HG03108 (cell line): ENCODE data around the gene C5AR2.
"Not testable (repeated sequence)": the region's sequence is repeated elsewhere in the genome, so short reads cannot be mapped to it uniquely, and the experiment has no call there.

ENCODE experiments used
- ATAC-seq: cut with Tn5 transposase; IDR thresholded peaks from one replicate; pipeline ENCODE4 v1.9.1; 2021; ENCODE audit warnings: moderate library complexity; ENCODE audit not compliant: unreplicated experiment

The C5AR2 gene

GRCh38 chr19:47331931-47332547 is at the start of gene C5AR2:
C5AR2 (plus strand) TSS chr19:47332175; CDS start chr19:47340800, 8,625 bp downstream.
- ATAC-seq = no peak

- no peak for ATAC-seq
Observed at GRCh38 chr19:47283405-47284059, 48.4 kb upstream of the C5AR2 start.

- no peak for ATAC-seq
Observed at GRCh38 chr19:47284324-47284899, 47.6 kb upstream of the C5AR2 start.

- peak; percentile 55 for ATAC-seq
Observed at GRCh38 chr19:47296036-47296435, 35.9 kb upstream of the C5AR2 start.

- ATAC-seq = not testable (repeated sequence)
Observed at GRCh38 chr19:47300867-47301266, 31.1 kb upstream of the C5AR2 start.

GRCh38 chr19:47302249-47302648 is 29.7 kb upstream of the C5AR2 start:
- no peak for ATAC-seq

- ATAC-seq = no peak
Observed at GRCh38 chr19:47303966-47304365, 28.0 kb upstream of the C5AR2 start.

GRCh38 chr19:47305309-47305751 is 26.6 kb upstream of the C5AR2 start:
- no peak for ATAC-seq

GRCh38 chr19:47306303-47306702 is 25.7 kb upstream of the C5AR2 start:
- ATAC-seq = no peak

- ATAC-seq = no peak
Observed at GRCh38 chr19:47309038-47309437, 22.9 kb upstream of the C5AR2 start.

- ATAC-seq = no peak
Observed at GRCh38 chr19:47309608-47310007, 22.4 kb upstream of the C5AR2 start, which contains the start of gene C5AR1. C5AR1 (plus strand) TSS chr19:47309861; CDS start chr19:47309896, 35 bp downstream.

GRCh38 chr19:47310323-47310722 is 21.7 kb upstream of the C5AR2 start:
- ATAC-seq = no peak

GRCh38 chr19:47310819-47311218 is 21.2 kb upstream of the C5AR2 start:
- ATAC-seq = no peak

GRCh38 chr19:47312366-47313006 is 19.5 kb upstream of the C5AR2 start:
- no peak for ATAC-seq

- ATAC-seq = no peak
Observed at GRCh38 chr19:47313754-47314295, 18.1 kb upstream of the C5AR2 start.

- no peak for ATAC-seq
Observed at GRCh38 chr19:47315125-47315821, 16.7 kb upstream of the C5AR2 start.

- no peak for ATAC-seq
Observed at GRCh38 chr19:47316513-47316912, 15.5 kb upstream of the C5AR2 start.

GRCh38 chr19:47319923-47320871 is 11.8 kb upstream of the C5AR2 start:
- no peak for ATAC-seq

GRCh38 chr19:47321630-47322029 is 10.3 kb upstream of the C5AR2 start:
- no peak for ATAC-seq

GRCh38 chr19:47322058-47322457 is 9.9 kb upstream of the C5AR2 start:
- no peak for ATAC-seq
